HG02884 (cell line): ENCODE data around the gene CBX5.
"Not testable (repeated sequence)": the region's sequence is repeated elsewhere in the genome, so short reads cannot be mapped to it uniquely, and the experiment has no call there.

Source experiments
- ATAC-seq: cut with Tn5 transposase; IDR thresholded peaks from one replicate; pipeline ENCODE4 v1.9.1; 2021; ENCODE audit warnings: mild to moderate bottlenecking, moderate library complexity; ENCODE audit not compliant: unreplicated experiment

The CBX5 gene

DNA sequence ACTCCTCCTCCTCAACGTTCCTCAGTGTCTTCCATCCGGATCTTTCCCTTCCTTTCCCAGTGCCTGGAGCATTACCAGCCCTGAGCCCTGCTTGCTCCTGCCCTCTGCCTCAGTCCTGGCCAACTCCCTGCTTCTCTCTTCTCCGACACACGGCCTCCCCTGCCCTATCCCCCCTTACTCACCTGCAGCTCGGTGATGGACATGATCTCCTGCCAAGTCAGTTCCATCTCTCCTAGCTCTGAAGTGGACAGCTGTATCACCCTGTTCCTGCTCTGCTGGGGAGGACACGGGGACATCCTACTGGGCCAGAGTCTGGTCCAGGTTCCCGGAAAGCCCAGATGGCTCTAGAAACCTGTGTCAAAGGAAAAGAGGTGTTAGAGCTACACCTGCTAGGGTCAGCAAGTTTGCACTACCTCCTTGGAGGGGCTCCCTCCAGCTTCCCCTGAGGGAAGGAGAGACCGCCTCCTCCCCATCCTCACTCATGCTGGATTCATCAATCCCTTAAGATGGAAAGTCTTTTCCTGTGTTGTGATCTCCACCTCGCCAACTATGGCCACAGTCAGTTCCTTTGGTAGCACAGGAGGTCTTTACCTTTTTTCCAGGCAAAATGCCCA, 15.1 kb upstream of the CBX5 start:
- ATAC-seq, result no peak

DNA sequence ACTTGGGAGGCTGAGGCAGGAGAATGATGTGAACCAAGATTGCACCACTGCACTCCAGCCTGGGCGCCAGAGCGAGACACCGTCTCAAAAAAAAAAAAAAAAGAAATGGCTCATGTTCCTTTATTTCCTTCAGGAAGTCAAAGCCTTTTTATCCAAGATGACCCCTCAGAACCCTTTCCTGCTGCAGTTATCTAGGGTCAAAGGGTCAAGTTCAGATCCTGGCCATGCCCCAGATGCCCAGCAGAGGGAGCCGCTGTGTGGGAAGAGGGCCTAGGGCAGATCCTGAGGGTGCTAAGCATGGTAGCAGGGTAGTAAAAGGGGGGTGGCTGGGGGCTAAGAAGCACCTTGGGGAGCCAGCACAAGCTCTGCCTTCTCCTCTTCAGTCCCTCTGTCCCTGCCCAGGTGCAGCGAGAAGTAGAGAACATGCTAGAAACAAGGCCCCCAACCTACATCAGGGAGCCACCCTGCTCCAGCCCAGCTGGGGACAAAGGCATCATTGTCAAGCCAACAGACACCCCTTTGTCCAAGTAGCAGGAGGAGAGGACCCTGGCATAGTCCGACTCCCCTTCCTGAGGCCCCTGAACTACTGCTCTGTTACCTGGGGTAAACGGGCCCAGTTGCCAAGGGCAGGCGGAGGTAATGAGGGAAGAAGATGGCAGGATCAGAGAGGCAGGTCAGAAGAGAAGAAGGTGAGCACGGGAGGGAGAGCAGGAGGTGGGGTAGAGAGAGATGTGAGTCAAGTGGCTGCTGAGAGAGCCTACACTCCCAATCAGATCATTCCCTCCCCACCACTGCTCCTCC, 14.4 kb upstream of the CBX5 start:
- no peak for ATAC-seq

DNA sequence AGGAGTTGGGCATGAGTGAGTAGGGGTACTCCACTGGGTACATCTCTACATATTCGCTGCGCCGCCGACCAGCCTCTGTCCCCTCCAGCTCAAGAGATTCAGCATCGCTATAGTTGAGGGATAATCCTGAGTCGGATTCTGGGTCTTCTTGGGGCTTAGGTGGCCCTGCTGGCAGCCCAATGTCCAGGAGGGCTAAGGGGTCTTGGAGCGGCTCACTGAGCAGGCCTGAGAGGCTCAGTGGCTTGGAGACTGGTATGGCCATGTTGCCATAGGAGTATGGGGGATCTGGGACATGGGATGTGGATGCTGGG, 13.0 kb upstream of the CBX5 start:
- no peak for ATAC-seq

DNA sequence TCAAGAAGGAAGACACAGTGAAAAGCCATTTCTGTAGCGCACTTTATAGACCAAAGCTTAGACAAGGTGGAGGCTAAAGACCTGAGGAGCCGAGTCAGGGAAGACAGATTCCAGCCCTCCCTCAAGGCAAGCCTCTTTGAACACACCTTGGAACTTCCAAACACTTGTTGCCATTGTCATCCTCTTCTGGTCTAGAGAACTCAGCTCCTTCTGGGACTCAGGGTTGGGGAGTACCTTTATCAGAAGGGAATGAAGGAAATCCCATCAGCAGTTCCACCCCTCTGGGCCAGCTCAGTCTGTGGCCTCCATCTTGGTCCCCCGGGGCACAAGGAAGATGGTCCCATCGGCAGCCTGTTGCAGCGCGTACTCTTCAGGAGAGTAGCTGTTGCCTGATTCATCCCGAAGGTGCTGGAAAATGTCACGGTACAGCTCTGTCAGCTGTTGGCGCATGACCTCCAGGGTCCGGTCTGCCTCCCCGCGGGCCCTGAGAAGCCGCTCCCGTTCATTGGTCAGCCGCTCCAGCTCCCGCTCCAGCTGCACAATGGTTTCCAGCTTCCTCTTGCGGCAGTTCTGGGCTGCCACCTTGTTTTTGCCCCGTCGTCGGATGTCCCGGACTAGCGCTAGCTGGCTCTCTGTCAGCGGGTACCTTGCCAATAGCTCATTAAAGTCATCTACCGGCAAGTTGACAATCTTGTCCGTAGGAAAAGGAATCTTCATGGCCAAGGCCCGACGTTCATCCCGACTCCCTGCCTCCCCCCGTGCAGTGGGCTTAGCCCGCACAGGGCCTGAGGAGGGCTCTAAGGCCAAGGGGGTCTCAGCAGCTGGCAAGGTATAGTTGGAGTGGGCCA, 12.4 kb upstream of the CBX5 start:
- ATAC-seq, result no peak

- no peak for ATAC-seq
These were observed 7.6 kb upstream of the CBX5 start for GRCh38 chr12:54287261-54288157.

GRCh38 chr12:54286042-54287030, 6.4 kb upstream of the CBX5 start:
- ATAC-seq, result no peak

- ATAC-seq, result no peak
These were observed 5.5 kb upstream of the CBX5 start for GRCh38 chr12:54285150-54286041.

- ATAC-seq, result not testable (repeated sequence)
These were observed 4.3 kb upstream of the CBX5 start for GRCh38 chr12:54284070-54284780.

- ATAC-seq, result no peak
These were observed 3.1 kb upstream of the CBX5 start for GRCh38 chr12:54282949-54283593.

DNA sequence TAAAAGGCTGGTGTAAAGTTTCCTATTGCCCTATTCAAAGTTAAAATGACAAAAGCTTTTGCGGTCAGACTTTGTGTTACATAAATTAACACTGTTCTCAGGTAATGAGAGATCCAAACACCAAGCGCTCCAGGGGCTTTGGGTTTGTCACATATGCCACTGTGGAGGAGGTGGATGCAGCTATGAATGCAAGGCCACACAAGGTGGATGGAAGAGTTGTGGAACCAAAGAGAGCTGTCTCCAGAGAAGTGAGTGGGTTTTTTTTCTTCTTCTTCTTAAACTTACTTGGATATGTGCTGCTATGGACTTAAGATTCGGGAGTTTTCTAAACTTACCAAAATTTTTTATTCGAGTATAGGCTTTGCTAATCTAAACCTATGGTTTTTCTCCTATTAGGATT, 1.8 kb upstream of the CBX5 start:
- not testable (repeated sequence) for ATAC-seq

DNA sequence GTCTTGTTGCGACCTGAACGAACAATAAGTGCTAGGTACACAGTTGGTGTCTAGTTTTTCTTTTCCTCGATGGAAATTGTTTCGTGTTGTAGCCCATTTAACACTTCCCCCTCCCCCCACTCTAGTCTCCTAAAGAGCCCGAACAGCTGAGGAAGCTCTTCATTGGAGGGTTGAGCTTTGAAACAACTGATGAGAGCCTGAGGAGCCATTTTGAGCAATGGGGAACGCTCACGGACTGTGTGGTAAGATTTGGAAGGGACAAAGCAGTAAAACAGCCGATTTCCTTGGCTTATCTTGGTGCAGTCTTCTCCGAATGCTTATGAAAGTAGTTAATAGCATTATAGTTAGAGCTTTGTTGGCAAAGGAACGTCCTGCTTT, 1.3 kb upstream of the CBX5 start:
- ATAC-seq, result not testable (repeated sequence)

DNA sequence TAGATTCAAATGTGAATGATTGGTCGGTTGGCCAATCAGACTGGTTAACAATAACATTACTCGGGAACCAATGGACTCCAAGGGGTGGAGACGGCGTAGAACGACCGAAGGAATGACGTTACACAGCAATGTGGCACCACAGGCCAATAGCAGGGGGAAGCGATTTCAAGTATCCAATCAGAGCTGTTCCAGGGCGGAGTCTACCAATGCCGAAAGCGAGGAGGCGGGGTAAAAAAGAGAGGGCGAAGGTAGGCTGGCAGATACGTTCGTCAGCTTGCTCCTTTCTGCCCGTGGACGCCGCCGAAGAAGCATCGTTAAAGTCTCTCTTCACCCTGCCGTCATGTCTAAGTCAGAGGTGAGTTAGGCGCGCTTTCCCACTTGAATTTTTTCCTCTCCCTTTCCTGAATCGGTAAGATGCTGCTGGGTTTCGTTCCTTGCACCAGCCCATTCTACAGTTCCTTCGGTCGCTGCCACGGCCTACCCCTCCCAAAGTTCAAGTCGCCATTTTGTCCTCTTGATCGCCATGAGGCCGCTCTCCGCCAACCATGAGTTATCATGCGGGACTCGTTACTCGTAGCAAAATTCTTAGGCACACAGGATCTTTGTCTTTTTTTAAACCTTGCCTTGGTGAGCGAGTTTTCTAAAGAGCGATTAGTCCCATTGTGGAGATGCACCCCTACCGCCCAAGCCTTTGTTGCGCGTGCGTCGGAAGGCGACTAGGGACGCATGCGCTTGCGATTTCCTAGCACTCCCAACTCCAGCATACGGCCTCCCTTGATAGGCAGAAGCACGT, 742 bp upstream of the CBX5 start, which contains the start of gene HNRNPA1:
Gene HNRNPA1 (plus strand): TSS at position 259 of the 793 bp plus-strand sequence. CDS start 82 bp downstream, at position 341.
- peak; percentile 77 for ATAC-seq

DNA sequence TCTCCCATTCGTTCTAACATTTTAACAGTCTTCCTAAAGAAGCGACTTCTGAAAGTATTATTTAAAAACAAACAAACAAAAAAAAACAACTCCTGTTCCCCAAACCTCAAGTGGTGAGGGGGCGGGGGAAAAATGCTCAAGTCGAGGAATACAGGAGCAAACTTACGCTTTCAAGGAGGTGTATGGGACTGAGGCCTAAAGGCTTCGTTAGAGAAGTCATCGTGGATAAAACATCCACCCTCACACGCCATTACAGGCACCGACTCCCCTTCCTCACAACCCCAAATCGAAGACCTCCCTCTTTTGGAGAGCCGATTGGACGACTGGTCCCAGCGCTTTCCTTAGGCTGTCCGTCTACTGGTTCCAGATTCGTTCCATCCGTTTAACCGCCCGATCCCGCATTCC, 693 bp downstream of the CBX5 start:
- no peak for ATAC-seq

DNA sequence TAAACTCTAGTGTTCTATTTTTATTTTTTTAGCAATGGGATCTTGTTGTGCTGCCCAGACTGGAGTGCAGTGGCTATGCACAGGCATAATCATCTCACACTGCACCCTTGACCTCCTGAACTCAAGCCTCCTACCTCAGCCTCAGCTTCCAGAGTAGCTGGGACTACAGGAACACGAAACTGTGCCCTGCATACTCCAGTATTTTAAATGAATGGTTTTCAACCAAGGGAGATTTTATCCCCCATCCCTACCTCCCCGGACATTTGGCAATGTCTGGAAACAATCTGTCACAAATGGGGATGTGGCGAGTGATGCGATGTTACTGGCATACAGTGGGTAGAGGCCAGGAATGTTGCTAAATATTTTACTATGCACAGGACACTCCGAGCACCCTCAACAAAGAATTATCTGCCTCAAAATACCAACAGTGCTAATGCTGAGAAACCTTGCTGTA, 2.1 kb downstream of the CBX5 start:
- ATAC-seq, result no peak

DNA sequence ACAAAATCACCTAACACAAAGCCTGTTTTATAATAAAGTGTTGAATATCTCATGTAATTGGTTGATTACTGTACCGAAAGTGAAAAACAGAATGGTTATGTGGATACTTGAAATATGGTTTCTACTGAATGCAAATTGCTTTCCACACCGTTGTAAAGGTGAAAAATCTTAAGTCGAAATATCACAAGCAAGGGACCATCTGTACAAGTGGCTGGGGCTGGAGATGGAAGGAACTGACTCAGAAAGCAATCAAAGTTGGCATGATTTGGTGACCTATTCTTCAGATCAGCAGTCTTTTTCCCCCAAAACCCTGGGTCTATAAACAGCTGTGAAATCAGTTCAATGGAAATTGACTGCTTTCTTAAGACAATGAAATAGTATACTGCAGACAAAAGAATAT, 3.6 kb downstream of the CBX5 start:
- ATAC-seq, result no peak

DNA sequence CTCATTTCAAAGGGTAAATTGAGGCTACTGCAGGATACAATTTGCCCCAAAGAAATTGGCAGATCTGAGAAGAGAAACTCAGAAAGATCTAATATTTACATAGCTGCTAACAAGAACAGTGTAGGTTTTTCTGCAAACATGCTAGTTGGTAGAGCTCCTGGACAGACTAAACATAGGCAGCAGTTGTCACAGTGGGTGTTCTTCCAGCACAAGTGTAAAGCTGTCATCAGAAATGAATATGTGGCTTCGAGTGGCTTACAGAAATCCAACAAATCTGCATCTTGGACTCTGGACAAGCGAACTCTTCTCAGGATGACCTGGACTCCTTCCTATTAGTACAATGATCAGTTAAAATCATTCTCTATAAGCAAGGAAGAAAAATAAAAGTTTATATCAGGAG, 5.9 kb downstream of the CBX5 start:
- no peak for ATAC-seq

DNA sequence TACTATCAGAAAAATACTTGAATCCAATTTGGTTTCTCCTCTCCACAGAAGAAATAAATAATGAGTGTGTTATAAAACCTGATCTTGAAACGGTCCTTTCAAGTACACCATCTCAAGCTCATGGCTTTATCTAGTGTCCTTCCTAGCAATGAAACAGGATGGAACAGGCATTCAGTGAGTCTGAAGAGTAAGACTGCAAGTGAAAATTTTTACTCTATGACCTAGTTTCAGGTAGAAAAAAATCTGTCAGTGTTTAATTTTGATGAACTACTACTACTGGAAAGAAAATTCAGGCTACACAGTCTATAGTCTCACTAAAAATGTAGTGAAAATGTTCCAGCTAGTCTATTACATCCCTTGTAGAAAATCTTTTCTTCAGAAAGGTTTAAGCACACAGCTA, 7.7 kb downstream of the CBX5 start:
- no peak for ATAC-seq
